HG03175 (cell line): ENCODE data around the gene C20orf204.

Source experiments
- ATAC-seq: cut with Tn5 transposase; IDR thresholded peaks from one replicate; pipeline ENCODE4 v1.9.1; 2021; ENCODE audit warnings: mild to moderate bottlenecking, moderate library complexity; ENCODE audit not compliant: unreplicated experiment

The C20orf204 gene

DNA sequence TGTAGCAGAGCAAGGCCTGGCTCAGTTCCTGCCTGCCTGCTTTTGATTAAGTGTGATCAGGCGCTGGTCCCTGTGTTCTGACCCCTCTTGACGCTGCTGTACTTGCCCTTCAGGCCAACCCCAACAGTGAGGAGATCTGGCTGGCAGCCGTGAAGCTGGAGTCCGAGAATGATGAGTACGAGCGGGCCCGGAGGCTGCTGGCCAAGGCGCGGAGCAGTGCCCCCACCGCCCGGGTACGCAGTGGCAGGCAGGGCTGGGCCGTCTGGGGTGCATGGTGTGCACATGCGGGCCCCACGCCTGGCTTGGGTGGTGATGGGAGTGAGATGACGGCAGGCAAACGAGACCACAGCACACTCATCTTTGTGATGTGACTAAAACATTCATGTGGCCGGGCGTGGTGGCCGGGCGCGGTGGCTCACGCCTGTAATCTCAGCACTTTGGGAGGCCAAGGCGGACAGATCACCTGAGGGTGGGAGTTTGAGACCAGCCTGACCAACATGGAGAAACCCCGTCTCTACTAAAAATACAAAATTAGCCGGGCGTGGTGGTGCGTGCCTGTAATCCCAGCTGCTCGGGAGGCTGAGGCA lies 10.1 kb upstream of the C20orf204 start:
- no peak for ATAC-seq

GRCh38 chr20:64027981-64028685 lies 7.8 kb upstream of the C20orf204 start:
- no peak for ATAC-seq

GRCh38 chr20:64029293-64030117 lies 6.5 kb upstream of the C20orf204 start:
- ATAC-seq: no peak

DNA sequence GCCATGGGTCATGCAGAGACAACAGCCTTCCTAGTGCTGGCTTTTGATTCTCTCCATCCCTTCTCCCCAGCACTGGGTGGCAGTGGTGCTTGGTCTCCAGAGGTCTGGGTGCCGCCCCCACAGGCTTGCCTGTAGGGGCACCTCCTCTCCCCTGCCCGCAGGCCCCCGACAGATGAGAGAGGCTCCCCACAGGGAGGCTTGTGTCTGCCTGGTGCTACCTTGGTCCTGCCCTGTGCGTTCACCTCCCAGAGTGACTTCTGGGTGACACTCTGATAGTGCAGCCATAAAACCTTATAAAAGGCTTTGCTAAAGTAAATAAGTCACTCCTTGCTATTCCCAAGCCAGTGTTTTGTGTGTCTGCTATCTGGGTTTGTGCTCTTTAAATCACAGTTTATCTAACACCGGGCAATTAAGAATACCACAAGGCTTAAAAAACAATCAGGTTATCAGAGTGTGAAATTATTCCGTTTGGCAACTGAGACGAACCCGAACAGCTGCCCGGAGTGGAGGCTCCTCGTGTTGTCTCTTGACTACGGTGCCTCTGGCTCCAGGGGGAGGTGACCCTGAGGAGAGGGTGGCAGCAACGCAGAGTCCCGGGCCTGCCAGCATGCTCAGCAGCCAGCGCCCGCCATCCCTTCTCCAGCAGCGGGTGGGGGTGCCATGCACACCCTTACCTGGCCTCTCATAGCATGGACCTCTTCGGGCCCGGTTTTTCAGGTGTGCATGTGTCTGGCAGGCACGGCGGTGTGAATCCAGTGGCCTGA lies 5.4 kb upstream of the C20orf204 start:
- no peak for ATAC-seq

DNA sequence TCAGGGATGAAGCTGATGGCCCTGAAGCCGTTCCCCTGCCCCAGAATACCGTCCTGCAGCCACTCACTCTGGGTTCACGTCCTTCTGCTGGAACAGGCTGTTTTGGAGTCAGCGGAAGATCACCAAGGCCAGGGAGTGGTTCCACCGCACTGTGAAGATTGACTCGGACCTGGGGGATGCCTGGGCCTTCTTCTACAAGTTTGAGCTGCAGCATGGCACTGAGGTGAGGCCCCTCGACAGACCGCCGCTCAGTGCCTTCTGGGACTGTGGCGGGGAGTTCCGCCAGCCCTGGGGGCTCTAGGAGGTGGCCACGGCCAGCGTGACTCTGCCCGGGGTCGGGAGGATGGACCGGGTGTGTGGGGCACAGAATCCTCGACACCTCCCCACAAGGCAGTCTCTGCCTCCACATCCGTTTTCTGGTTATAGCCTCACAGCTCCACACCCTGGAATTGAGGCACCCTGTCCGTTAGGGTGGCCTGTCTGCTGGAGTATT lies 4.1 kb upstream of the C20orf204 start:
- no peak for ATAC-seq

GRCh38 chr20:64032706-64033624 lies 3.0 kb upstream of the C20orf204 start:
- no peak for ATAC-seq

- ATAC-seq: no peak
Measured at GRCh38 chr20:64033981-64034493, 1.9 kb upstream of the C20orf204 start.

GRCh38 chr20:64035066-64035932 lies 683 bp upstream of the C20orf204 start:
- no peak for ATAC-seq

- ATAC-seq: no peak
Measured at GRCh38 chr20:64036346-64037198, 590 bp downstream of the C20orf204 start.

- no peak for ATAC-seq
Measured at GRCh38 chr20:64037199-64037497, 1.2 kb downstream of the C20orf204 start.

- no peak for ATAC-seq
Measured at GRCh38 chr20:64037498-64038213, 1.7 kb downstream of the C20orf204 start.

DNA sequence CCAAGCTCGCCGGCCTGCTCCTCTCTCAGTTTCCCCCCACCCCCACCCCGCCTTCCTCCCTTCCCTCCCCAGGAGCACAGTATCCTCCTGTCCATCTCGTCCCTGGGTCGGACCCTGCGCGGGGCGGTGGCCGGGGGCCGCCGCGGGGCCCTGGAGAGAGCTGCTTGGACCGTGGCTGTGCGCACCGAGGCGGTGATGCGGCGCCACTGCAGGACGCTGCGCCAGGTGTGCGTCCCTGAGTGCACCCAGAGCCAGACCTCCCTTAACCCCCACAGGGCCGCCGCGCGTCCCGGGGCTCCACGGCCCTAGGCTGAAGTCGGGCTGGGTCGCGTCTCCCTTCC lies 2.2 kb downstream of the C20orf204 start:
- ATAC-seq: peak; percentile 39

GRCh38 chr20:64038565-64039292 lies 2.7 kb downstream of the C20orf204 start:
- ATAC-seq: peak; percentile 63

DNA sequence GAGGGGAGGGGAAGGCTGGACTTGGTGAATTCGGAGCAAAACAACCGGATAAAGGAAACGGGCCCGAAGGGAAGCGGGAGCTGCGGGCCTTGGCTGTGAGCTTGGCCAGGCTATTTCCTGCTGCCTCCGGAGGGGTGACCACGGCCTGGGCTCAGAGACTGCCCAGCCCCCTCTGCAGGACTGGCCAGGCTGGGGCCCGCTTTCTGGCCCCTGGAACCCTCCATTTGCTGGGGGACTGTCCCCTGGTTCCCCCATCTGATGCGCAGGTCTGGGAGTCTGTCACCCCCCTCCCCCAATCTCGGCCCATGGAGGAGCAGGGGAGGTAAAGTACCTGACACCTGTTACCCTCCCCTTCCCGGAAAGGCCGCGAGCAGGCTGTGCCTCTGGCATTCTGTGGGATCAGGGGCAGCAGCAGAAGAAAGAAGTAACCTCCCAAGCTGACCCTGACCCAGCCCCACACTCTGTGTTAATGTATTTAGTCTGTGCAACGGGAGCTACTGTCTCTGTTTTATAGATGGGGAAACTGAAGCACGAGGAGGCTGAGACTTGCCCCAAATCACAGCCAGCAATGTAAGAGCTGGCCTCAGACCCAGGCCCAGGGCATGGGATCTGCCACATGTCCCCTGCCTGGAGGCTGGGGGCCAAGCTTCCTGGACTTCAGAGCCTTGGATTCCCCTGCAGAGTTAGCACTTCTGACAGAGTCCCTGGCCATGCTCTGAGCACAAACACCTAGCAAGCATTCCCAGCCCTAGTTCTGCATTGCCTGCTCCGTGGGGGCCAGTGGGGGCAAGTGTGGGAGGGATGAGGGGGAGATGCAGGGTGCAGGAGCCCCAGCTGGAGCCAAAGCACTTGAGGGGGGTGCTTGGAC lies 3.5 kb downstream of the C20orf204 start:
- no peak for ATAC-seq

DNA sequence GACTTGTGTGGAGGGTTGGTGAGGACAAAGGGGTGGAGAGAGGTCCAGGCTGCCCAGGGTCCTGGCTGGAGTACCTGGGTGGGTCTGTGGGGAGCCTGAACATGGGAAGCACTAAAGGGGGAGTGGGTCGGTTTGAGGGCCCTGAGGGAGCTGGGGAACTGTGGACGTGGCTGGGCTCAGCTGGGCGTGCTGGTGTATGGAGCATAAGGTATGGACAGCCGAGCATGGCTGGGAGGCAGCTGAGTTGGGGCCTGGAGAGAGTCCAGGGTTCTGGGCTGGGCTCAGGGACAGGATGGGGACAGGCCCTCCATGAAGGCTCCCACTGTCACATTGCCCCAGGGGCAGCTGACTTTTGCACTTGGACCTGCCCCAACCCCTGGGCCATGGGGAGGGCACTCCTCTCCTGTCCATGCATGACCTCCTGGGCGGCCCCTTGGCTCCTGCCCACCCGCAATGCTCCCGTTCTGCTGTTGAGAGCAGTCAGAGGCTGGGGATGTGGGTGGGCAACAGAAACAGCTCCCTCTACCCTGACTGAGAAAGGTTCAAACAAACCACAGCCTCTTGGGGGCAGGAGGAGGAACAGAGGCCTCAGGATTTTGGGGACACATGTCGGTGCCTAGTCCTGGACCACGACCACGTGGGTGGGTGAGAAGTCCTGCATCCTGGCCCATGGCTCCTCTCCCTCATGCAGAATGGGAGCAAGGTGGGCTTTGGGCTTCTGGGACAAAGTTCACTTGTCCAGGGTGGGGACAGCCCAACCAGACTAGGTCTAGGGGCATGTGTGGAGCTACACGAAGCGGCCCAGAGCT lies 4.5 kb downstream of the C20orf204 start:
- ATAC-seq: no peak
